NCI-H748 (cell line): ENCODE results near the gene MPV17.
"Not testable (repeated sequence)": the region's sequence is repeated elsewhere in the genome, so short reads cannot be mapped to it uniquely, and the experiment has no call there.

Experiments used
- DNase-seq: peaks from one replicate; lab custom pipeline; 2025; ENCODE audit not compliant: unreplicated experiment; lab: John Stamatoyannopoulos, UW

The MPV17 gene

DNA sequence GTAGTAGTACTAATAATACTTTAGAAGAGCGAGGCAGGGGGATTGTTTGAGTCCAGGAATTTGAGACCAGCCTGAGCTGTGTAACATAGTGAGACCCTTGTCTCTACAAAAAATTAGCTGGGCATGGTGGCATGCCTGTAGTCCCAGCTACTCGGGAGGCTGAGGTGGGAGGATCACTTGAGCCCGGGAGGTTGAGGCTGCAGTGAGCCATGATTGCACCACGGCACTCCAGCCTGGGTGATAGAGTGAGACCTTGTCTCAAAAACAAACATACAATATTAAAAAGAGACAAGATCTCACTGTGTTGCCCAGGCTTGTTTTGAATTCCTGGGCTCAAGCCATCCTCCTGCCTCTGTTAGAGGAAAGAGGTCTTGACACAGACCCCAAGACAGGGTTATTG lies 22.3 kb downstream of the MPV17 start:
- not testable (repeated sequence) for DNase-seq

GRCh38 chr2:27298391-27299080 lies 24.4 kb downstream of the MPV17 start:
- no peak for DNase-seq

- DNase-seq = no peak
These were observed 25.7 kb downstream of the MPV17 start for GRCh38 chr2:27297195-27297594.

GRCh38 chr2:27296481-27296880 lies 26.4 kb downstream of the MPV17 start:
- no peak for DNase-seq

GRCh38 chr2:27294928-27295327 lies 28.0 kb downstream of the MPV17 start:
- DNase-seq = no peak

DNA sequence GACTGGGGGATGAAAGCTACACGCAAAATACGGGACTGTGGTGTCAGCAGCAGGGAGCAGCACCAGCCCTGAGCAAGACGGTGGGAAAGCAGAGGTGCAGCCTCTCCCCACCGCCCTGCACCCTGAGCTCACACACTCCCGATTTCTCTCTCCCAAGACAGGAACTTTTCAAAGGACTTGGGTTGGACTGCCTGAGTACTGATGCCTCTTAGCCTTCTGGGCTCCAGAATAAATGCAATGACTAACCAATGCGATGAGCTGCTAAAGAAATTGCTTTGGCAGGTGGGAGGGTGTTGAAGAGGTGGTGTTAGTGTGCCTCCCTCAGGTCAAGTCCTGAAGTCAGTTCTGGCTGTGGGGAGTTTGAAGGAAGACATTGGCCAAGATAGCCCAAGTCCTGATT lies 31.0 kb downstream of the MPV17 start:
- no peak for DNase-seq

DNA sequence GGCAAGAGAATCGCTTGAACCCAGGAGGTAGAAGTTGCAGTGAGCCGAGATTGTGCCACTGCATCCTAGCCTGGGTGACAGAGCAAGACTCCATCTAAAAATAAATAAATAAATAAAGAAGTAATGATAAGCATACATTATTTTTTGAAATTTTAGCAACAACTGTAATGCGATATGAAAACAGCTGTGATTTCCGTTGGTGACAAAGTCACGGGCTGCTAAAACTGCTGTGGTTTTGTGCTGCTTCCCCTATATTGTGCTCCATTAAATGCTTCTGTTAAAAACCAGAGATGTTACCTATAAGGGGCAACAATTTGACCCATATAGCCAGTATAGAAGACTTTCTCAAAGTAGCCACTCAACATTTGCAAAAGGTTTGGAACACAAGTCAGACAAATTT lies 32.3 kb downstream of the MPV17 start:
- DNase-seq = no peak

DNA sequence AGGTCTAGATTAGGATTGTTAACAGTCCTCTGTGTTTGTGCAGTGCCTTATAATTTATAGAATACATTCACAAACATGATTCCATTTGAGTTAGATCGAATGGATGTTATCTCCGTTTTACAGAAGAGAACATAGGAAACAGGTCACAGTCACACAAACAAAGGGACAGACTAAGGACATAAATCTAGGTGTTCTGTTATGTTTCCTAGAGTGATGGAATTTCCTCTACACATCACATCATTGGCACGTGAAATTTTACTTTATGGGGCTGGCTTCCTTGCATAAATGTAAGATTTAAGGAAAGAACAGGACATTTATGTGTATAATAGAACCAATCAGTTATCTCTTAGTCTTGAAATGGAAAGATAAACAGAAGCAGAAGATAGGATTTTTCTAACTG lies 34.3 kb downstream of the MPV17 start:
- DNase-seq = no peak

GRCh38 chr2:27285481-27285880 lies 37.4 kb downstream of the MPV17 start:
- no peak for DNase-seq

DNA sequence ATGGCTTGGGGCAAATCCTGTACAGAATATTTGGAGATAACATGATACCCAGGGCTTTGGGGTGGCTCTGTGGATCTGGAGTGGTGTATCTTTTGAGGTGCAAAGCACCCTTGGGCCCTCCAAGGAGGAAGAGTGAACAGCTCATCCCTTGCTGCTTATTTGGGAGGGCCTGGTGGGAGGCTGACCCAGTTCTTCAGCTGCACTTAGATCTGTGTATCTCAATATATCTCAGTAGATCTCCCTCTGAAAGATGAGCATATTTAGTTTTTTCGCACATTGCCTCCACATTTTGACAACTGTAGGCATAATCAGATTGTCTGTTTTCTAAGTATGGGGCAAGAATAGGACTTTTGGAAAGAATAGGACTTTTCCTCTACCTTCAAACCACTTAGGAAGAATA lies 37.9 kb downstream of the MPV17 start:
- no peak for DNase-seq

GRCh38 chr2:27282892-27283291 lies 40.0 kb downstream of the MPV17 start:
- no peak for DNase-seq

- DNase-seq = no peak
These were observed 40.9 kb downstream of the MPV17 start, which contains the start of gene TRIM54 for GRCh38 chr2:27281855-27282559. TSS of gene TRIM54 (plus strand) at chr2:27282429. CDS start at chr2:27282732, 303 bp downstream.

DNA sequence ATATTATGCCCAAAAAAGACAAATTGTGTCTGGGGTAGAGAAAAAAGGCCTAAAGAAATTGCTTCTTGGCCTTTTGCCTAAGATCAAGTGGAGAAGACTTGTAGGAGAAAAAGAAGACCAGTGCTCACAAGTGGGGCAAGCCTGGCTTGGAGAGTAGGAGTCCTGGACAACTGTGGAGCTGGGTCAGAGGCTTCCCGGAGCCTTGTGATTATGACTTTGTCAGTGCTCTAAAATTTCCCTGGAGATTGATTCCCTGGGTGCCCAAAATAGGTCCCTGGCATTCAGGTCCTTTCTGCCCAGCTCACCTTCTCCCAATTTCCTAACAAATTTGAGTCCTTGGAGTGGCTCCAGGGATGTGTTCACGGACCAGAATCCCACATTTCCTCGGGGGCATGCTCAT lies 41.5 kb downstream of the MPV17 start:
- no peak for DNase-seq

- DNase-seq = no peak
These were observed 42.1 kb downstream of the MPV17 start for GRCh38 chr2:27280826-27281225.

DNA sequence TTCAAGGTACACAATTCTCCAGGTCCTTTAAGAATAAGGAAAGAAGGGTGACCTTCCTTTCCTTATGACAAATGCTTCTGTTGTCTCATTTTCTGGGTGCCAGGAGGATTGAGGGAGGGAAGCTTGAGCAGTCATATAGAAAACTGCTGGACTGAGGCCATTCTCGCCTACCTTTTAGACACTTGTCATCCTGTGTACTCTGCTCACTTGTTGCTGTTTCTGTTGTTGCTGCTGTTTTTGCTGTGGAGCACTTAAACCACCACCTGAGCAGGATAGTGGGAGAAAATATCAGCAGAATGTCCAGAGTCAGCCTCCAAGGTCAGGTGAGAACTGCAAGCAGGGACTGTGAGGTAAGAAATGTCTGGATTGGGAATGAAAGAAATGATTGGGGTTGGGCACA lies 44.9 kb downstream of the MPV17 start:
- DNase-seq = no peak

GRCh38 chr2:27275211-27276150 lies 47.4 kb downstream of the MPV17 start, which contains the start of gene DNAJC5G:
TSS of gene DNAJC5G (plus strand) at chr2:27275433. CDS start at chr2:27276729, 1,296 bp downstream.
- DNase-seq = no peak

- DNase-seq = not testable (repeated sequence)
These were observed 50.1 kb downstream of the MPV17 start for GRCh38 chr2:27272537-27273522.

GRCh38 chr2:27271631-27272340 lies 51.1 kb downstream of the MPV17 start:
- DNase-seq = no peak

DNA sequence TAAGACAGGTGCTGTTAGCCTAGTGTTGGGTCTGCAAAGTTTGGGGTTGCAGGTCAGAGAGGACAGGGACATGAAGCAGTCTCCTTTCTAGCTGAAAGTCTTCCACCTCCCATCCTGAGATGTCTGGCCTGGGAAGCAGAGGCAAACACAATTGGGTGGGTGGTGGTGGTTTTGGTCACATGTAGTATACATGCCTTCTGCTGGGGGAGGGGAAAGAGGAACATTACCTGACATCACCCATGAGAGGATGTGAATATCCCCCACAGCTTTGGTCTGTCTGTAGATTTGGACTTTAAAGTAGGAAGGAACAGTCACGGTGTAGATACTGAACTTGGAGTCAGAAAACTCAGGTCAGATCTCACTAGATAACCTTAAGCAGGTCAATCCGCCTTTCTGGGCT lies 52.2 kb downstream of the MPV17 start:
- DNase-seq = no peak

DNA sequence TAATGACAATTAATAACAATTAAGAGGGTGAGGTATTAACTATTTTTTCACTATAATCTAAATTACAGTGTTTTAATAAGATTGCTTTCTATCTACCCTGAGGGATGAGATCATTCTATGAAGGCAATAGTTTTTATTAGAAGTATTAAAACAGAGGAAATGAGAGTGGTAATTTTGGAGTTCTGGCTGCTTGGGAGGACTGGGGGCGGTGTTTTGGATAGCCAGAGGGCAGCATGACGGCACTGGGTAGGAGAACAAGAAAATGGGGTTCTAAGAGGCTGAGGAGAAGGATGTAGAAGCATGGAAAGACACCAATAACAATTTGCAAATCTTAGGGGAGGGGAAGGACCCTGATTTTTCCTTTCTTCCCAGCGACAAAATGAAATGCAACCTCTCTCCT lies 52.8 kb downstream of the MPV17 start:
- no peak for DNase-seq
